HL-60/S4 treated with retinoic acid at 250 ng/mL for 4 days and 3 days (cell line): ENCODE results near the gene CSMD2.

Source experiments
- in situ Hi-C: fragments of 300-500 bp; cut with MboI; formaldehyde crosslinking; loops from 2 replicates; pipeline ENCODE4 v1.7.0; 2022; ENCODE audit warnings: low sequenced_read_pairs

CSMD2 gene

GRCh38 chr1:33660244-33660643, 504.8 kb downstream of the CSMD2 start:
- in situ Hi-C loops = no loop called here

DNA sequence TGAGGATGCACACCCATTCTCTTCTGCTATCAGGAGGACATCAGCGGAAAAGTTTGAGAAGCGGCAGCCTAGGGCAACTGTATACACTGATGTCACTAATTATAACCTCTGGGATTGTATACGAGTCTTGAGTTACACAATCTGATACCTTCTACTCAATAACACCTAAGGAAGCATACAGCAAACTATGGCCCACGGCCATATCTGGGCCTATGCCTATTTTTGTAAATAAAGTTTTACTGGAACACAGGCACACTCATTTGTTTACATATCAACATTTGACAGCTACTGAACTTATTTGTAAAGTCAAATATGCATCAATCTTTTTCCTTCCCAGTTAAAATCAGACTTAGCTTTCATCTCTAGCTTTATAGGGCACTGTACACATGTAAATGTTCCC, 505.4 kb downstream of the CSMD2 start:
- in situ Hi-C loops = no loop called here

DNA sequence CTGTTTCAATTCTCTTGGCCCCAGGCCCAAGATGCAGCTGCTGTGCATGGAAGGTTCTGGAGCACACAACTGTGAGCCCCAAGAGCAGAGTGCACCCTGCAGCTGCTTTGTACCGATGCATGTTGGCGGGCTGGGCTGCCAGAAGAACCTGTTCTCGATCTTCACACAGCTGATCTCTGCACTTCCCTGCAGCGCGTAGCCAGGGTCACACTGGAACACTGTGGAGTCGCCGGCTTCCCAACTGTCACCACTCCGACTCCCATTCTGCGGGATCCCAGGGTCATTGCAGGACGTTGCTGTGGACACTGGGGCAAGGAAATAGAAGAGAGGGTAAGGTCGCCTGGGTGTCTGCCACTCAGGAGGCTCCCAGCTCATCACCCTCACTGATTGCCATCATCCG, 507.2 kb downstream of the CSMD2 start:
- in situ Hi-C loops = no loop called here

DNA sequence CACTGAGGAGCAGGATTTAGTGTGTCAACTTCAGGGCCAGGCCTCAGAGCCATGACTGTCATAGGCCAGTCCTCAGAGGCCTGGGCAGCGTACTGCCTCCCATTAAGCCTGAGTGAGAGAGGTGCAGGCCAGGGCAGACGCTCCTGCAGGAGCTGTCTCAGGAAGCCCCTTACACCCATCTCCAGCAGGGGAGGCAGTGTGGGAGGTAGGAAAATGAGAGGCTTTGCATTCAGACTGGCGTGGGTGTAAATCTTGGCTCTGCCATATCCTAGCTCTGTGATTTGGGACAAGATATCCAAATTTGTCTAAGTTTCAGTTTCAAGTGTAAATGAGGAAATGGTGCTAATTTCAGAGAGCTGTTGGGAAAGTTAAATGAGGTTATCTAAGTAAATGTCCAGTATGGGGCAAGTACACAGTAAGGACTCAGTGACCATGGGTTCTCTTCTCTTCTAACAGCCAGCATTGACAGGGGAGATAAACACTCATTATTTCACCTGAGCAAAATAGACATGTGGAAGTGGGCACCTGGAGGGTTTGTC, 508.5 kb downstream of the CSMD2 start:
- in situ Hi-C loops = no loop called here

- in situ Hi-C loops = no loop called here
Measured at GRCh38 chr1:33655496-33655895, 509.5 kb downstream of the CSMD2 start.

DNA sequence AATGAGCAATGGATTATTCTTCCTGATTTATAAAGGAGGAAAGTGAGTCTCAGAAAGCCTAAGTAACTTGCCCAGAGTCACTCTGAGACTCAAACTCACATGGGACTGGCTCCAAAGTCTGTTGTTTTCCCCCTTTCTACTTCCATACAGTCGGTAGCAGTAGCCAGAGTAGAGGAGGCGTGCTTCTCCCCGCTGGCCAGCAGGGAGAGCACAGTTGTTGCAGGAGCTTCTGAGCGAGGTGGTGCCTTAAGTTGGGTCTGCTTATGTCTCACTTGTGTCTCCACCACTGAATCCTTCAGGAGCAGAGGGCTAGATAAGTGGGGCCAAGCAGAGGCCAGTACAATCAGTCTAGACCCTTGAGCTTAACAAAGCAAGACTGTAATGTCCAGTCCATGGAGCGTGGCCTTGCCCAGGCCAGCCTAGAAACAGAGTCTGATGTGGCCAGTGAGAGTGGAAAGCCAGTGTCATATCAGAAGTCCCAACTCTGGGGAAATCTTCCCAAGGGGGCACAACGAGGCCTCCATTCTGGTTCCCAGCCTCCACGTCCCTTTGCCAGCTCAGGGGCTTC, 510.7 kb downstream of the CSMD2 start:
- in situ Hi-C loops = no loop called here

DNA sequence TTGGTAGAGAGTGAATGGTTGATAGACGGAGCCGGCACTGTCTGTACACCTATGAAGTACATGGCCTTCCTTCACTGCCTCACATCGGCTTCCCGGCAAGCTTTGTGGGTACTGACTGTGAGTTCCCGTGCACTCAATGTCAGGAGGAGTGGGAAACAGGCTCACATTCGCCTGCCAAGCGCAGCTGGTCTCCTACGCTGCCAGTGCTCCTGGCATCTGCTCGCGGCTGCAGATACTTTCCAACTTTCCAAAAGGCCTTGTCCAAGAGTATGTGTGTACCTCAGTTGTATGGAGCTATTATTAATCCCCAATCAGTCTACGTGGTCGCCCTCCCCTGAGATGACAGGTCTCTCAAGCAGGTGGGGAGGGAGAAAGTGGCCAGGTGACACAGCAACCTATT, 511.8 kb downstream of the CSMD2 start:
- in situ Hi-C loops = no loop called here

DNA sequence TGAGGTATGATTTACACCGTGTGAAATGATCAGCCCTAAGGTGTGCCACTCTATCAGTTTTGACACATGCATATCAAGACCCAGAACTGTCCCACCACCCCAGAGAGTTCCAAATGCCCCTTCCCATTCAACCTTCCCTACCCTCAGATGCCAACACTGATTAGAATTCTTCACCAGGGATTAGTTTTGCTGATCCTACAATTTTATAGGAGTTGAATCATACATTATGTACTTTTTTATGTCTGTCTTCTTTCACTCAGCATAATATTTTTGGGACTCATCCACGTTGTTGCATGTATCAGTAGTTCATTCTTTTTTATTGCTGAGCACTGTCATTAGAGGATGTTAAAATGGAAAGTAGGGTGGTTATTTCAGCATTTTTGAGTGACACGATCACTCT, 514.3 kb downstream of the CSMD2 start:
- in situ Hi-C loops = no loop called here

DNA sequence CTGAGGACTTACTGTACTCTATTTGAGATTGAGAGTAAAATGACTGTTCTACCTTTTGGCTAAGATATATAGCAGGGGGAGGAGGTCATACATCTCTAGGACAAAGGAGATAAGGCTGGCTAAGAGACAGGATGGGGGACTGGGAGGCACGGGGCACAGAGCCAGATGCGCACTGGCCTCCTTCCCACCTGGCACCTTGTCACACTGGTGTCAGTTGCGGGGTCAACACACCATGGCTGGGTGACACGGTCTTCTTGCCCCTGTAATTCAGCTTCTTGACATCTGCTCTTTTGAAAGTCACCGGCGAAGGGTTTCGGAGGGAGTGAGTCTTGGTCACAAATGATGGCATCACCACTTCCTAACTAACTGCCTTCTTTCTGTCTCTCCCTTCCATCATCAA, 515.3 kb downstream of the CSMD2 start:
- in situ Hi-C loops = loop anchor here (25.0 kb wide), 1 partner anchor 963 kb away; no protein-coding TSS in a partner anchor

DNA sequence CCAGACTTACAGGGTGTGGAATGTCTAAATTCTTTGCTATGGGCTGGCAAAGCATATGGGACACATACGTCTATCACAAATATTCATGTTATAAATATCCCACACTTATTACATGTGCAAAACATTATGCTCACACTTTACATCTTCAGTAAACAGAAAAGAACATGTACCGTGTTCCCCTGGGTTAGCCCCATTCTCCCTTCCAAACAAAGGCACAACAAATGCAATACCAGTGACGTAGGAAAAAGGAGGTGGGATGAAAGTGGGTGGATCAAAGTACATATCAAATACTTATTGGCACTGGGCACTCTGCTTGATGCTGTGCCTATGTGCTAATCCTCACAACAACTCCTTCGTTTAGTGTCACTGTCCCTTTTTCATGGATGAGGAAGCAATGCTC, 521.8 kb downstream of the CSMD2 start:
- in situ Hi-C loops = loop anchor here (25.0 kb wide), 1 partner anchor 969 kb away; no protein-coding TSS in a partner anchor

DNA sequence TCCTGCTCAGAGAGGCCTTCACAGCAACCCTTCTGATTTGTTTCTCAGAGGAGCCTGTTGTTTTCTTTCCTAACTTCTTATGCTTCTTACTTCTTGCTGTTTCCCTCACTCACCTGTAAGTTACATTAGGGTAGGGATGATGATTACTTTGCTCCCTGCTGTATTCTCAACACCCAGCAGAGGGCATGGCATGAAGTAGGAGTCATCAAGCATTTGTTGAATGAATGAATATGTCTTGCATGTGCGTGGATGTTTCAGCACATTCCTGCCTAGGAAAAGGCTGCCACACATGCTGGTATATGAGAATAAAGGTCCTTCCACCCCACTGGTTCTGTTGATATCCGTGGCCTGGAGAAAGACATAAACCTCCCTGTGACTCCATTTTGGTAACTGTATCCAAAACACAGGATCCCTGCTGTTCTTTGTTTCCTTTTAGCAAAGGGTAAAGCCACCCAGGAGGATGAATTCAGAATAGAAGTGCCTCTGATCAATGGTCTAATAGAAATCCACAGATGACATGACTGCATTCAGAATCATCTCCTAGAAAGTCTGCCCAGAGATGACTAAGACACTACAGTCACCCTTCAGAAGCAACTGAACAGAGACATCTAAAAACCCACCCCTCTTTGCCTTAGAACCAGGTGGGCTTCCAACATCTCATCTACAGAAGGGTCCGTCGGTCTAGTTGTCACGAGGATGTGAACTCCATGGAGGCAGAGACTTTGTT, 523.8 kb downstream of the CSMD2 start:
- in situ Hi-C loops = loop anchor here (25.0 kb wide), 1 partner anchor 971 kb away; no protein-coding TSS in a partner anchor

- in situ Hi-C loops = loop anchor here (25.0 kb wide), 1 partner anchor 972 kb away; no protein-coding TSS in a partner anchor
Measured at GRCh38 chr1:33640114-33640660, 524.8 kb downstream of the CSMD2 start.

- in situ Hi-C loops = loop anchor here (25.0 kb wide), 1 partner anchor 974 kb away; no protein-coding TSS in a partner anchor
Measured at GRCh38 chr1:33637846-33638440, 527.1 kb downstream of the CSMD2 start.

DNA sequence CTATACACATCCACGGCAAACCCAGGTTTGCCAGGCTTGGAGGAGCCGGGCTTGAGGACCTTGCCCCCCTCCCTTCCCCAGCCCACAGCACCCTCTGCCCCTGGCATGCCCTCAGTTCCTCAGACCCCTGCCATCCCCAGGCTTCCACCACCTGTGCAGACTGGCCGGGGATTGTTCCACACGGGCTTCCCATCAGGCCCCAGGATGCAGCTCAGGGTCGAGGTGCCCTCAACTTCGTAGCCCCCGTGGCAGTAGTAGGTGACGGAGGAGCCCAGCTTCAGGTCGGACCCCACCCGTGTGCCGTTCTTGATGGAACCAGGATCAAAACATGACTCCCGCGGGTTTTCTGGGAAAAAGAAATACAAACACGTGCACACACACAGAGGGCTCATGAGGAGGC, 528.8 kb downstream of the CSMD2 start:
- in situ Hi-C loops = loop anchor here (25.0 kb wide), 1 partner anchor 976 kb away; no protein-coding TSS in a partner anchor

GRCh38 chr1:33635336-33636012, 529.6 kb downstream of the CSMD2 start:
- in situ Hi-C loops = loop anchor here (25.0 kb wide), 1 partner anchor 977 kb away; no protein-coding TSS in a partner anchor

DNA sequence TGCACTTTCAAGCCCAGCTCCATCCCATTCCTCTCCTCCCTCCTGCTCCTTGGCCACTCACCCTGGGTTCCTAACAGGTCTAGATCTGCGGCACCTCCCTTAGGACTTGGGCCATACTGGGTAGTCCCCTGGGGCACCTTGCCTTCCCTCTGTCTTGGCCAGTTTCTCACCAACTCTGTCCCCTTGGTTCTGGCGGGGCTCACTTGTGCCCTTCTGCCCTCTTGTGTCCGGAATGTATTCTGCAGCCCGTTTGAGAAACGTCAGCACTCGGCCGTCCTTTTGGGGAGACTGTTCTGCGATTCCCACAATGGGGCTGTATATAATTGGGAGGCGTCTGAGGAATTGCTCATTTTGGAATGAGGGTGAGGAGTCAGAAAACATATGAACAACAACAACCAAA, 530.2 kb downstream of the CSMD2 start:
- in situ Hi-C loops = loop anchor here (25.0 kb wide), 1 partner anchor 977 kb away; no protein-coding TSS in a partner anchor

GRCh38 chr1:33634143-33634542, 530.9 kb downstream of the CSMD2 start:
- in situ Hi-C loops = loop anchor here (25.0 kb wide), 1 partner anchor 978 kb away; no protein-coding TSS in a partner anchor

DNA sequence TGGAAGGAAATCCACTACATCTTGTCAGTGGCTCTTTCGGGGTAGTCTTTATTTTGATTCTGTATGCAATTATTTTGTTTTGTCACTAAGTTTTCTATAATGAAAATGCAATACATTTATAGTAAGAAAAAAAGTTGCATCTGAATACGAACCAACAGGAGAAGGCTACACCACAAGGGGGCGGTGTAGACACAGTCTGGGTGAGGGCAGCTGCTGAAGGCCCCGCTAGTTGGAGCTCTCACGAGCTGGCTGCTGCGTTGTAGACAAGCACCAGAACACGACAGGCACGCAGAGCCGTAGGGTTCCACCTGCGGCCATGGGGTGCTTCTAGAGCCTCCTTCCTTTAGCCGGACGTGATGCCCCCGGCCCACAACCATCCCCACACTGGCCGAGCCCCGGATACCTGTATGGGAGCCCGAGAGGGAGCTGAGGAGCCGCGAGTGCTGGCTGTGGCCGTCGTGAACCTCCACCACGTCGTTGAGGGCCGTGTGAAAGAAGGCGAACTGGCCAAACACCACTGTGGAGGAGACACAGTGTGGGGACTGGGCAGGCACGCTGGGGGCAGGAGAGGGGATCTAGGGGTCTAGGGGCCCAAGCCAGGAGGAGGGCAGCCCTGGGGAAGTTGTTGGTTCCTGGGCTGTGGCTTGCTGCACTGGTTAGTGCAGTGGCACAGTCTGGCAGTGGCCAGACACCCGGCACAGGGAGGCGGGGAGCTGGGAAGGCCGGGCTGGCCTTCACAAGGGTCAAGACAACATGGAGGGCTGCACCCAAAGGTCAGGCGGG, 531.8 kb downstream of the CSMD2 start:
- in situ Hi-C loops = loop anchor here (25.0 kb wide), 1 partner anchor 979 kb away; no protein-coding TSS in a partner anchor

- in situ Hi-C loops = loop anchor here (25.0 kb wide), 1 partner anchor 982 kb away; no protein-coding TSS in a partner anchor
Measured at GRCh38 chr1:33630686-33631085, 534.3 kb downstream of the CSMD2 start.

GRCh38 chr1:33626801-33627200, 538.2 kb downstream of the CSMD2 start:
- in situ Hi-C loops = loop anchor here (25.0 kb wide), 1 partner anchor 986 kb away; no protein-coding TSS in a partner anchor
